ENCODE results near the gene CCDC77.
A peak's percentile ranks its signal among the peaks of the same experiment; 100 is the strongest.
"Not testable (repeated sequence)": the region's sequence is repeated elsewhere in the genome, so short reads cannot be mapped to it uniquely, and the experiment has no call there.

Gene CCDC77

GRCh38 chr12:401235-402028 lies at the start of gene CCDC77:
Gene CCDC77 (plus strand): TSS chr12:401644. CDS start chr12:409384, 7,740 bp downstream.
- peak; percentile 75 for DNase-seq (ENCODE audit: low read depth, low spot score)

- DNase-seq (ENCODE audit: low read depth, low spot score), result no peak
Observed at GRCh38 chr12:356276-356988, 45.0 kb upstream of the CCDC77 start.

- DNase-seq (ENCODE audit: low read depth, low spot score), result no peak
Observed at GRCh38 chr12:359091-359490, 42.4 kb upstream of the CCDC77 start.

GRCh38 chr12:366820-367219 lies 34.6 kb upstream of the CCDC77 start:
- DNase-seq (ENCODE audit: low read depth, low spot score), result no peak

GRCh38 chr12:367972-368371 lies 33.5 kb upstream of the CCDC77 start:
- no peak for DNase-seq (ENCODE audit: low read depth, low spot score)

GRCh38 chr12:370739-371485 lies 30.5 kb upstream of the CCDC77 start:
- DNase-seq (ENCODE audit: low read depth, low spot score), result not testable (repeated sequence)

GRCh38 chr12:386651-387050 lies 14.8 kb upstream of the CCDC77 start:
- DNase-seq (ENCODE audit: low read depth, low spot score), result no peak

- no peak for DNase-seq (ENCODE audit: low read depth, low spot score)
Observed at GRCh38 chr12:388012-388411, 13.4 kb upstream of the CCDC77 start.

- peak; percentile 1 for DNase-seq (ENCODE audit: low read depth, low spot score)
Observed at GRCh38 chr12:388541-389141, 12.8 kb upstream of the CCDC77 start.

- peak; percentile 88 for DNase-seq (ENCODE audit: low read depth, low spot score)
Observed at GRCh38 chr12:389142-390096, 12.0 kb upstream of the CCDC77 start, which contains the start of gene KDM5A. Gene KDM5A (minus strand): TSS chr12:389320. CDS start chr12:389091, 229 bp downstream.

GRCh38 chr12:400828-401227 lies 616 bp upstream of the CCDC77 start:
- DNase-seq (ENCODE audit: low read depth, low spot score), result no peak

- no peak for DNase-seq (ENCODE audit: low read depth, low spot score)
Observed at GRCh38 chr12:402029-402389, 565 bp downstream of the CCDC77 start.

GRCh38 chr12:414859-415258 lies 13.4 kb downstream of the CCDC77 start:
- no peak for DNase-seq (ENCODE audit: low read depth, low spot score)

- no peak for DNase-seq (ENCODE audit: low read depth, low spot score)
Observed at GRCh38 chr12:418432-418831, 17.0 kb downstream of the CCDC77 start.

- DNase-seq (ENCODE audit: low read depth, low spot score), result no peak
Observed at GRCh38 chr12:422526-422925, 21.1 kb downstream of the CCDC77 start.

GRCh38 chr12:435737-436136 lies 34.3 kb downstream of the CCDC77 start:
- DNase-seq (ENCODE audit: low read depth, low spot score), result not testable (repeated sequence)

GRCh38 chr12:442235-442884 lies 40.9 kb downstream of the CCDC77 start:
- peak; percentile 20 for DNase-seq (ENCODE audit: low read depth, low spot score)

- DNase-seq (ENCODE audit: low read depth, low spot score), result no peak
Observed at GRCh38 chr12:447141-447540, 45.7 kb downstream of the CCDC77 start.

GRCh38 chr12:449203-449602 lies 47.8 kb downstream of the CCDC77 start:
- no peak for DNase-seq (ENCODE audit: low read depth, low spot score)

GRCh38 chr12:450438-450837 lies 49.0 kb downstream of the CCDC77 start:
- no peak for DNase-seq (ENCODE audit: low read depth, low spot score)
